ENCODE measurements around the gene AGBL1. TPM values are rescaled to one million over a fixed set of nuclear protein-coding genes. Genes with fewer than 3 reads are reported as not detected.

AGBL1 gene
- total RNA-seq, 1 donor from 2014 or later, result not detected

GRCh38 chr15:86654501-86654900 lies 574.8 kb downstream of the AGBL1 start:
- ATAC-seq, result no peak

GRCh38 chr15:86657305-86657704 lies 577.6 kb downstream of the AGBL1 start:
- no peak for ATAC-seq

- ATAC-seq, result no peak
Measured at GRCh38 chr15:86659724-86660411, 580.2 kb downstream of the AGBL1 start.

GRCh38 chr15:86661580-86661979 lies 581.9 kb downstream of the AGBL1 start:
- ATAC-seq, result no peak

- no peak for ATAC-seq
Measured at GRCh38 chr15:86663304-86663703, 583.6 kb downstream of the AGBL1 start.

GRCh38 chr15:86663979-86664378 lies 584.3 kb downstream of the AGBL1 start:
- ATAC-seq, result no peak

- no peak for ATAC-seq
Measured at GRCh38 chr15:86664581-86664980, 584.9 kb downstream of the AGBL1 start.

- no peak for ATAC-seq
Measured at GRCh38 chr15:86676002-86676401, 596.3 kb downstream of the AGBL1 start.

GRCh38 chr15:86677278-86677677 lies 597.6 kb downstream of the AGBL1 start:
- no peak for ATAC-seq

- no peak for ATAC-seq
Measured at GRCh38 chr15:86685263-86685662, 605.6 kb downstream of the AGBL1 start.

GRCh38 chr15:86689006-86689405 lies 609.3 kb downstream of the AGBL1 start:
- ATAC-seq, result no peak

GRCh38 chr15:86690566-86690965 lies 610.9 kb downstream of the AGBL1 start:
- ATAC-seq, result no peak

- no peak for ATAC-seq
Measured at GRCh38 chr15:86691091-86691663, 611.5 kb downstream of the AGBL1 start.

GRCh38 chr15:86700864-86701610 lies 621.4 kb downstream of the AGBL1 start:
- ATAC-seq, result no peak

GRCh38 chr15:86701611-86701963 lies 621.9 kb downstream of the AGBL1 start:
- no peak for ATAC-seq

- no peak for ATAC-seq
Measured at GRCh38 chr15:86706813-86707212, 627.1 kb downstream of the AGBL1 start.

GRCh38 chr15:86711476-86711875 lies 631.8 kb downstream of the AGBL1 start:
- ATAC-seq, result no peak

- no peak for ATAC-seq
Measured at GRCh38 chr15:86714241-86714640, 634.6 kb downstream of the AGBL1 start.

GRCh38 chr15:86725628-86726027 lies 646.0 kb downstream of the AGBL1 start:
- ATAC-seq, result no peak

- ATAC-seq, result peak; percentile 48
Measured at GRCh38 chr15:86735247-86736040, 655.8 kb downstream of the AGBL1 start.

- no peak for ATAC-seq
Measured at GRCh38 chr15:86741917-86742316, 662.2 kb downstream of the AGBL1 start.

- peak; percentile 47 for ATAC-seq
Measured at GRCh38 chr15:86743283-86743903, 663.7 kb downstream of the AGBL1 start.

Data from esophagus mucosa (tissue), 1 donor.